Kidney (tissue), 14 donors: ENCODE data around the gene EIF4A3. TPM values are rescaled to one million over a fixed set of nuclear protein-coding genes. Genes with fewer than 3 reads are reported as not detected.

Source experiments
- DNase-seq, 5 donors: peaks; one replicate each; pipeline ENCODE4 v3.0.0-alpha.2; 2013 to 2020
- FAIRE-seq: peaks from 2 replicates; lab custom pipeline; 2012; peaks lifted over from hg19 to GRCh38; lab: Jason Lieb, UNC
- H3K27ac ChIP-seq, 2 donors: one replicate each; pipeline ENCODE4 v1.7.0; 2013; ENCODE audit warnings: low read depth in 2 of 2, low read length in 2 of 2, inconsistent platforms in 1 of 2
- H3K27me3 ChIP-seq: one replicate; pipeline ENCODE4 v1.7.1; 2013; ENCODE audit warnings: low read length, inconsistent platforms; ENCODE audit not compliant: control insufficient read depth, insufficient read depth
- H3K36me3 ChIP-seq, 3 donors: one replicate each; pipeline versions ENCODE4 v1.7.0 to v1.7.1; 2013; ENCODE audit warnings: low read length in 3 of 3, control low read depth in 1 of 3, inconsistent platforms in 1 of 3; ENCODE audit not compliant: insufficient read depth in 3 of 3, control insufficient read depth in 2 of 3
- H3K4me1 ChIP-seq, 3 donors: one replicate each; pipeline versions ENCODE4 v1.7.0 to v1.7.1; 2013; ENCODE audit warnings: low read length in 3 of 3, inconsistent platforms in 1 of 3, low read depth in 1 of 3; ENCODE audit not compliant: control insufficient read depth in 2 of 3, insufficient read depth in 2 of 3
- H3K4me3 ChIP-seq, 3 donors: one replicate each; pipeline versions ENCODE4 v1.7.0 to v1.8.1; 2013; ENCODE audit warnings: low read length in 3 of 3, control low read depth in 1 of 3, inconsistent platforms in 1 of 3
- H3K9ac ChIP-seq, 3 donors: one replicate each; pipeline versions ENCODE4 v1.7.0 to v1.7.1; 2013; ENCODE audit warnings: low read length in 3 of 3, control low read depth in 1 of 3, inconsistent platforms in 1 of 3
- H3K9me3 ChIP-seq, 3 donors: one replicate each; pipeline versions ENCODE4 v1.7.0 to v1.7.1; 2013; ENCODE audit warnings: low read length in 3 of 3, control low read depth in 1 of 3, inconsistent platforms in 1 of 3; ENCODE audit not compliant: control insufficient read depth in 2 of 3, insufficient read depth in 1 of 3
- intact Hi-C: fragments of 100-400 bp; cut with DNase I; formaldehyde crosslinking; loops from one replicate; pipeline ENCODE4 v1.11.1; 2022
- polyA plus RNA-seq: library from polyadenylated mRNA; stranded (reverse); fragments of 350-450 nt; fragmentation: Illumina TruSeq; extraction: RNeasy Lipid Tissue Mini Kit (QIAGEN cat#74804); gene quantifications from one replicate; pipeline ENCODE4 v1.2.3, GENCODE V29; 2014; ENCODE audit warnings: low read depth, low replicate concordance; ENCODE audit not compliant: insufficient read depth
- total RNA-seq: library from RNA; stranded (reverse); fragmentation: NEBNext Ultra II Directional; extraction: Animal tissue kit (Norgen Biotek cat#: 25700); gene quantifications from one replicate; pipeline ENCODE4 v1.2.1, GENCODE V29; 2021
- TF ChIP-seq, protein P1 (sequence below): IDR thresholded peaks from 3 replicates; pipeline ENCODE4 v1.5.1; 2012; ENCODE audit warnings: mild to moderate bottlenecking, moderate library complexity, borderline replicate concordance; ENCODE audit not compliant: insufficient read depth; ENCODE audit errors: extremely low read depth
- donor health status: control.
- donor health status: control.
- donor health status: control.
- donor health status: control.
- donor health status: control.
- donor health status: DM: yes; HTN: yes; CAD: no.
- donor health status: Normal renal cell carcinoma (clear cell type).

Gene EIF4A3
- total and polyA plus RNA-seq, 2 donors from 2014 or later: 63.6 to 75.0 TPM

DNA sequence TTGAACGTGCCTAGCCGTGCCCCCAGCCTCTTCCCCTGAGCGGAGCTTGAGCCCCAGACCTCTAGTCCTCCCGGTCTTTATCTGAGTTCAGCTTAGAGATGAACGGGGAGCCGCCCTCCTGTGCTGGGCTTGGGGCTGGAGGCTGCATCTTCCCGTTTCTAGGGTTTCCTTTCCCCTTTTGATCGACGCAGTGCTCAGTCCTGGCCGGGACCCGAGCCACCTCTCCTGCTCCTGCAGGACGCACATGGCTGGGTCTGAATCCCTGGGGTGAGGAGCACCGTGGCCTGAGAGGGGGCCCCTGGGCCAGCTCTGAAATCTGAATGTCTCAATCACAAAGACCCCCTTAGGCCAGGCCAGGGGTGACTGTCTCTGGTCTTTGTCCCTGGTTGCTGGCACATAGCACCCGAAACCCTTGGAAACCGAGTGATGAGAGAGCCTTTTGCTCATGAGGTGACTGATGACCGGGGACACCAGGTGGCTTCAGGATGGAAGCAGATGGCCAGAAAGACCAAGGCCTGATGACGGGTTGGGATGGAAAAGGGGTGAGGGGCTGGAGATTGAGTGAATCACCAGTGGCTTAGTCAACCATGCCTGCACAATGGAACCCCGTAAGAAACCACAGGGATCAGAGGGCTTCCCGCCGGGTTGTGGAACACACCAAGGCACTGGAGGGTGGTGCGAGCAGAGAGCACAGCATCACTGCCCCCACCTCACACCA is 44.8 kb downstream of the EIF4A3 start:
- no peak for FAIRE-seq
- Histone ChIP-seq H3K4me1 (peaks cover 0 to 9% (median 5%) of the 10 kb centered on the region in 3 donors), H3K9ac (peak overlapping the region; percentile 51 to 85 (median 65)), H3K36me3 (no peaks in the 10 kb centered on the region), H3K27me3 (no peaks in the 10 kb centered on the region), H3K4me3 (peak overlapping the region; percentile 82 to 90 (median 87)), H3K9me3 (no peaks in the 10 kb centered on the region), H3K27ac (no peak overlapping the region)
- TF ChIP-seq, protein P1, sequence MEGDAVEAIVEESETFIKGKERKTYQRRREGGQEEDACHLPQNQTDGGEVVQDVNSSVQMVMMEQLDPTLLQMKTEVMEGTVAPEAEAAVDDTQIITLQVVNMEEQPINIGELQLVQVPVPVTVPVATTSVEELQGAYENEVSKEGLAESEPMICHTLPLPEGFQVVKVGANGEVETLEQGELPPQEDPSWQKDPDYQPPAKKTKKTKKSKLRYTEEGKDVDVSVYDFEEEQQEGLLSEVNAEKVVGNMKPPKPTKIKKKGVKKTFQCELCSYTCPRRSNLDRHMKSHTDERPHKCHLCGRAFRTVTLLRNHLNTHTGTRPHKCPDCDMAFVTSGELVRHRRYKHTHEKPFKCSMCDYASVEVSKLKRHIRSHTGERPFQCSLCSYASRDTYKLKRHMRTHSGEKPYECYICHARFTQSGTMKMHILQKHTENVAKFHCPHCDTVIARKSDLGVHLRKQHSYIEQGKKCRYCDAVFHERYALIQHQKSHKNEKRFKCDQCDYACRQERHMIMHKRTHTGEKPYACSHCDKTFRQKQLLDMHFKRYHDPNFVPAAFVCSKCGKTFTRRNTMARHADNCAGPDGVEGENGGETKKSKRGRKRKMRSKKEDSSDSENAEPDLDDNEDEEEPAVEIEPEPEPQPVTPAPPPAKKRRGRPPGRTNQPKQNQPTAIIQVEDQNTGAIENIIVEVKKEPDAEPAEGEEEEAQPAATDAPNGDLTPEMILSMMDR: no peak
- intact Hi-C loops: no loop called here
- peak in 2 of 5 donors; percentile 35 to 62 for DNase-seq

DNA sequence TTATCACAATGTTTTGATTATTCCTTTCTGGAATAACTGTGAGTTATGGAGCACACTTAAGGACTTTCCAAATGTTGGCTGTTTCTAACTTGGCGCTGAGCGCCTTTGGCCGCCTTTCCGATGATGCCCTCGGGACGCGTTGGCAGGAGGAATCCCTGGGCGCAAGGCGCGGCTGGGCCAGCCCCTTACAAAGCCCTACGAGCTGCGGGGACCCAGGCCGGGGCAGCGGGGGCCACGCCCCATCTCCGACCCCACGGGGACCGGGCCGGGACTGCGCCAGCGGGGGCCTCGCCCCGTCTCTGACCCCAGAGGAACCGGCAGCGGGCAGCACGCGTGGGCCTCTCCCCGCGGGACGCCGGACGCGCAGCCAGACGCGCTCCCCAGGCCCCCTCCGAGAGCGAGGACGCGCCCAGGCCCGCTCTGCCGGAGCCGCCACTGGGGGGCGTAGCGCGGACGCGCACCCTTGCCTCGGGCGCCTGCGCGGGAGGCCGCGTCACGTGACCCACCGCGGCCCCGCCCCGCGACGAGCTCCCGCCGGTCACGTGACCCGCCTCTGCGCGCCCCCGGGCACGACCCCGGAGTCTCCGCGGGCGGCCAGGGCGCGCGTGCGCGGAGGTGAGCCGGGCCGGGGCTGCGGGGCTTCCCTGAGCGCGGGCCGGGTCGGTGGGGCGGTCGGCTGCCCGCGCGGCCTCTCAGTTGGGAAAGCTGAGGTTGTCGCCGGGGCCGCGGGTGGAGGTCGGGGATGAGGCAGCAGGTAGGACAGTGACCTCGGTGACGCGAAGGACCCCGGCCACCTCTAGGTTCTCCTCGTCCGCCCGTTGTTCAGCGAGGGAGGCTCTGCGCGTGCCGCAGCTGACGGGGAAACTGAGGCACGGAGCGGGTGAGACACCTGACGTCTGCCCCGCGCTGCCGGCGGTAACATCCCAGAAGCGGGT is 45.6 kb downstream of the EIF4A3 start, which contains the start of gene GAA:
Gene GAA, plus strand, starts transcription at position 571 of the 935 bp plus-strand sequence. CDS start 3,006 bp downstream, outside the sequence.
- Histone ChIP-seq H3K4me3 (peak within 1 kb of the TSS; percentile 82 to 90 (median 87)), H3K9ac (peak within 1 kb of the TSS; percentile 51 to 85 (median 65)), H3K4me1 (peaks cover 0 to 9% (median 5%) of the 10 kb centered on the region in 3 donors), H3K36me3 (no peaks in the 10 kb centered on the region), H3K9me3 (no peaks in the 10 kb centered on the region), H3K27me3 (no peaks in the 10 kb centered on the region), H3K27ac (peak within 1 kb of the TSS; percentile 76 to 80)
- FAIRE-seq: no peak
- TF ChIP-seq, protein P1: peak; percentile 88
- intact Hi-C loops: no loop called here
- DNase-seq: peak; percentile 87 to 95 (median 92)

GRCh38 chr17:80100035-80100323 is 46.9 kb downstream of the EIF4A3 start:
- H3K27ac ChIP-seq: no peak overlapping the region
- peaks cover 0 to 9% (median 5%) of the 10 kb centered on the region in 3 donors for H3K4me1 ChIP-seq
- TF ChIP-seq, protein P1: no peak
- peak in 1 of 5 donors; percentile 62 for DNase-seq
- H3K27me3 ChIP-seq: no peaks in the 10 kb centered on the region
- H3K9me3 ChIP-seq: no peaks in the 10 kb centered on the region
- no peaks in the 10 kb centered on the region for H3K36me3 ChIP-seq
- H3K9ac ChIP-seq: no peak overlapping the region
- FAIRE-seq: no peak
- no peak overlapping the region for H3K4me3 ChIP-seq
- intact Hi-C loops: no loop called here
